ENCODE data around the gene WIPF2.

The WIPF2 gene

GRCh38 chr17:40326014-40326831 lies 107.1 kb downstream of the WIPF2 start:
- DNase-seq (ENCODE audit: low spot score), result peak; percentile 67

GRCh38 chr17:40326832-40327199 lies 107.7 kb downstream of the WIPF2 start:
- DNase-seq (ENCODE audit: low spot score), result no peak

- no peak for DNase-seq (ENCODE audit: low spot score)
These were observed 108.2 kb downstream of the WIPF2 start for GRCh38 chr17:40327244-40327729.

GRCh38 chr17:40327735-40328385 lies 108.8 kb downstream of the WIPF2 start:
- no peak for DNase-seq (ENCODE audit: low spot score)

- no peak for DNase-seq (ENCODE audit: low spot score)
These were observed 109.3 kb downstream of the WIPF2 start for GRCh38 chr17:40328386-40328766.

GRCh38 chr17:40329839-40330794 lies 111.0 kb downstream of the WIPF2 start:
- DNase-seq (ENCODE audit: low spot score), result no peak

GRCh38 chr17:40330850-40331470 lies 111.9 kb downstream of the WIPF2 start:
- DNase-seq (ENCODE audit: low spot score), result no peak

GRCh38 chr17:40331743-40332641 lies 112.9 kb downstream of the WIPF2 start:
- no peak for DNase-seq (ENCODE audit: low spot score)
